ENCODE measurements around the gene WDR44. TPM values are rescaled to one million over a fixed set of nuclear protein-coding genes. Genes with fewer than 3 reads are reported as not detected.

WDR44 gene
- total and polyA plus RNA-seq, 2 donors (not counting 1 experiment from before 2014, with no cell fraction given): 4.1 to 24.4 TPM

- ChIA-PET CTCF (no interaction called here), POLR2A (no interaction called here)
- Histone ChIP-seq H3K9me3 (ENCODE audit: control extremely low read depth in 1 of 3, control insufficient read depth in 2 of 3, insufficient read depth in 1 of 3, low read length in 2 of 3) (no peaks in the 10 kb centered on the region), H2AFZ (ENCODE audit: insufficient read depth, low read depth, low read length, poor library complexity, severe bottlenecking) (no peak overlapping the region), H3K4me3 (ENCODE audit: control extremely low read depth in 1 of 5, extremely low read depth in 1 of 5, insufficient read depth in 1 of 5, low read depth in 2 of 5, low read length in 4 of 5) (no peak overlapping the region), H3K27me3 (replicated peaks in 1 of 4; ENCODE audit: control extremely low read depth in 1 of 4, control insufficient read depth in 3 of 4, insufficient read depth in 4 of 4, low read length in 3 of 4) (no peaks in the 10 kb centered on the region), H3K27ac (ENCODE audit: low read length in 2 of 2) (no peak overlapping the region), H3K9ac (ENCODE audit: low read length) (no peak overlapping the region), H3K79me2 (ENCODE audit: control insufficient read depth, insufficient read depth, low read length) (no peaks in the 10 kb centered on the region), H4K20me1 (ENCODE audit: control insufficient read depth, insufficient read depth, low read length, poor library complexity, severe bottlenecking) (no peaks in the 10 kb centered on the region), H3K4me2 (replicated peaks; ENCODE audit: low read depth, low read length, poor library complexity, severe bottlenecking) (no peak overlapping the region), H3K4me1 (ENCODE audit: control insufficient read depth in 2 of 2, insufficient read depth in 2 of 2, low read length in 2 of 2) (no peaks in the 10 kb centered on the region), H3K36me3 (replicated peaks in 1 of 2; ENCODE audit: control extremely low read depth in 1 of 2, control insufficient read depth in 1 of 2, extremely low read depth in 1 of 2, insufficient read depth in 2 of 2, low read length in 1 of 2) (no peaks in the 10 kb centered on the region)
- DNase-seq (no peak), ATAC-seq (ENCODE audit: low read depth) (no peak)
- intact Hi-C loops (cut with micrococcal nuclease): no loop called here
- WGBS (ENCODE audit: insufficient coverage): no CpG with 5 or more reads among the region's 2 CpGs
- H3K4me1 Mint-ChIP-seq: no peaks in the 10 kb centered on the region
- TF ChIP-seq CTCF (IDR thresholded peaks at IDR 0.05) (no peak), EZH2 (IDR thresholded peaks at IDR 0.05; ENCODE audit: borderline replicate concordance, insufficient read depth, low read depth, low read length, poor library complexity, severe bottlenecking) (no peak)
- H3K4me3 Mint-ChIP-seq: no peak overlapping the region
- no peaks in the 10 kb centered on the region for H3K9me3 Mint-ChIP-seq (ENCODE audit: insufficient read depth)
- H3K27ac Mint-ChIP-seq: no peak overlapping the region
- peaks cover 7% of the 10 kb centered on the region for H3K27me3 Mint-ChIP-seq
Observed at GRCh38 chrX:118315529-118315928, 30.4 kb upstream of the WDR44 start.

GRCh38 chrX:118324588-118324987 is 21.3 kb upstream of the WDR44 start:
- ATAC-seq (ENCODE audit: low read depth) (no peak), DNase-seq (no peak)
- TF ChIP-seq CTCF (IDR thresholded peaks at IDR 0.05) (no peak), EZH2 (IDR thresholded peaks at IDR 0.05; ENCODE audit: borderline replicate concordance, insufficient read depth, low read depth, low read length, poor library complexity, severe bottlenecking) (no peak)
- no peak overlapping the region for H2AFZ ChIP-seq (ENCODE audit: insufficient read depth, low read depth, low read length, poor library complexity, severe bottlenecking)
- no peaks in the 10 kb centered on the region for H3K27me3 ChIP-seq (replicated peaks in 1 of 4; ENCODE audit: control extremely low read depth in 1 of 4, control insufficient read depth in 3 of 4, insufficient read depth in 4 of 4, low read length in 3 of 4)
- no peaks in the 10 kb centered on the region for H3K36me3 ChIP-seq (replicated peaks in 1 of 2; ENCODE audit: control extremely low read depth in 1 of 2, control insufficient read depth in 1 of 2, extremely low read depth in 1 of 2, insufficient read depth in 2 of 2, low read length in 1 of 2)
- Mint-ChIP-seq H3K4me3 (no peak overlapping the region), H3K9me3 (ENCODE audit: insufficient read depth) (no peaks in the 10 kb centered on the region), H3K4me1 (no peaks in the 10 kb centered on the region), H3K27me3 (no peaks in the 10 kb centered on the region), H3K27ac (no peak overlapping the region)
- no peaks in the 10 kb centered on the region for H4K20me1 ChIP-seq (ENCODE audit: control insufficient read depth, insufficient read depth, low read length, poor library complexity, severe bottlenecking)
- WGBS (ENCODE audit: insufficient coverage): 92% methylated on average over 4 of the region's 4 CpGs
- H3K4me1 ChIP-seq (ENCODE audit: control insufficient read depth in 2 of 2, insufficient read depth in 2 of 2, low read length in 2 of 2): no peaks in the 10 kb centered on the region
- CTCF ChIA-PET: no interaction called here
- H3K4me3 ChIP-seq (ENCODE audit: control extremely low read depth in 1 of 5, extremely low read depth in 1 of 5, insufficient read depth in 1 of 5, low read depth in 2 of 5, low read length in 4 of 5): no peak overlapping the region
- H3K4me2 ChIP-seq (replicated peaks; ENCODE audit: low read depth, low read length, poor library complexity, severe bottlenecking): no peak overlapping the region
- H3K9ac ChIP-seq (ENCODE audit: low read length): no peak overlapping the region
- H3K9me3 ChIP-seq (ENCODE audit: control extremely low read depth in 1 of 3, control insufficient read depth in 2 of 3, insufficient read depth in 1 of 3, low read length in 2 of 3): no peaks in the 10 kb centered on the region
- no peak overlapping the region for H3K27ac ChIP-seq (ENCODE audit: low read length in 2 of 2)
- intact Hi-C loops (cut with micrococcal nuclease): no loop called here
- no peaks in the 10 kb centered on the region for H3K79me2 ChIP-seq (ENCODE audit: control insufficient read depth, insufficient read depth, low read length)
- POLR2A ChIA-PET: no interaction called here
